RPMI8226 (cell line): ENCODE measurements around the gene PARD3.

Experiments
- DNase-seq: peaks from one replicate; pipeline ENCODE4 v3.0.0-alpha.2; 2015

PARD3 gene

GRCh38 chr10:34323192-34323591 lies 491.9 kb downstream of the PARD3 start:
- DNase-seq = no peak

- DNase-seq = no peak
Measured at GRCh38 chr10:34320265-34320664, 494.8 kb downstream of the PARD3 start.

- DNase-seq = no peak
Measured at GRCh38 chr10:34319197-34319846, 495.8 kb downstream of the PARD3 start.

- no peak for DNase-seq
Measured at GRCh38 chr10:34316154-34316553, 498.9 kb downstream of the PARD3 start.

GRCh38 chr10:34314457-34314856 lies 500.6 kb downstream of the PARD3 start:
- DNase-seq = no peak

GRCh38 chr10:34313888-34314287 lies 501.2 kb downstream of the PARD3 start:
- DNase-seq = no peak

- no peak for DNase-seq
Measured at GRCh38 chr10:34313353-34313752, 501.7 kb downstream of the PARD3 start.

- DNase-seq = no peak
Measured at GRCh38 chr10:34311679-34312078, 503.4 kb downstream of the PARD3 start.

GRCh38 chr10:34310234-34310633 lies 504.9 kb downstream of the PARD3 start:
- no peak for DNase-seq

GRCh38 chr10:34305189-34305588 lies 509.9 kb downstream of the PARD3 start:
- no peak for DNase-seq

- DNase-seq = no peak
Measured at GRCh38 chr10:34303022-34303421, 512.1 kb downstream of the PARD3 start.

GRCh38 chr10:34299105-34299611 lies 515.9 kb downstream of the PARD3 start:
- no peak for DNase-seq

- DNase-seq = no peak
Measured at GRCh38 chr10:34298346-34298818, 516.7 kb downstream of the PARD3 start.

- DNase-seq = no peak
Measured at GRCh38 chr10:34297541-34298345, 517.4 kb downstream of the PARD3 start.

GRCh38 chr10:34295142-34295548 lies 520.0 kb downstream of the PARD3 start:
- no peak for DNase-seq

- no peak for DNase-seq
Measured at GRCh38 chr10:34294137-34294536, 521.0 kb downstream of the PARD3 start.

GRCh38 chr10:34292675-34293074 lies 522.4 kb downstream of the PARD3 start:
- DNase-seq = no peak

- no peak for DNase-seq
Measured at GRCh38 chr10:34292194-34292565, 522.9 kb downstream of the PARD3 start.

GRCh38 chr10:34291466-34292193 lies 523.5 kb downstream of the PARD3 start:
- DNase-seq = no peak

- DNase-seq = no peak
Measured at GRCh38 chr10:34290412-34291081, 524.5 kb downstream of the PARD3 start.

GRCh38 chr10:34288634-34289033 lies 526.5 kb downstream of the PARD3 start:
- no peak for DNase-seq

GRCh38 chr10:34286136-34286739 lies 528.9 kb downstream of the PARD3 start:
- DNase-seq = no peak
